HG02763 (cell line): ENCODE results near the gene CHRNB1.
"Not testable (repeated sequence)": the region's sequence is repeated elsewhere in the genome, so short reads cannot be mapped to it uniquely, and the experiment has no call there.

ENCODE experiments used
- ATAC-seq: cut with Tn5 transposase; IDR thresholded peaks from one replicate; pipeline ENCODE4 v1.9.1; 2021; ENCODE audit warnings: mild to moderate bottlenecking, moderate library complexity; ENCODE audit not compliant: unreplicated experiment

CHRNB1 gene

DNA sequence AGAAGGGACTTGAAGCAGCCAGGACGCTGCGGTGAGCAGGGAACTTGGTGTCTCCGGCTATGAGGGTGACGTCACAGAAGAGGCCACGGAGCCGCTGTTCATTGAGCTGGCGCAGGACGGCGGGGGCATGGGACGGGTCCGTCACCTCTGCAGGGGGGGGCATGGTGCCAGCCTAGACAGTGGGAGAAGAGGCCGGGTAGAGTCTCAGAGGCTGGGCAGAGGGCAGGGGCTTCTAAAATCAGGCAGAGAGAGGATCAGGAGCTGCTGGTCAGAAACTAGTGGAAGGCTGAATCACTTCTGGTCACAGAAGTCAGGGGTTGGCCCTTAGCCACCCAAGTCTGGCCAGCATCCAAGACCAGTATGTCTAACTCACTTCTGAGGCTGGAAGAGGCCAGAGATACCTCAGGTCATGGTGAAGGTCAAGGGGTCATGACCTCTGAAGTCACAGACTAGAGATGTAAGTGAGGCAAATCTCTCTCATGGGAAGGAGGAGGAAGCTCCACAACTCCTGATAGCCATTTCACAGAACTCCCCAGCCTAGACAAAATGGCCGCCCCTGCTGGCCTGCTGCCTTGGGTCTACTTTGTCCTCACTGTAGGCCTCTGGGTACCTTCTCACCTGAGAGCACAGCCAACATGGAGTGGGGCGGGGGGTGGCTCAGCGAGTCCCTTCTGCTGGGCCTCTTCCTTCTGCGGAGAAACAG lies 21.9 kb downstream of the CHRNB1 start:
- ATAC-seq = no peak

DNA sequence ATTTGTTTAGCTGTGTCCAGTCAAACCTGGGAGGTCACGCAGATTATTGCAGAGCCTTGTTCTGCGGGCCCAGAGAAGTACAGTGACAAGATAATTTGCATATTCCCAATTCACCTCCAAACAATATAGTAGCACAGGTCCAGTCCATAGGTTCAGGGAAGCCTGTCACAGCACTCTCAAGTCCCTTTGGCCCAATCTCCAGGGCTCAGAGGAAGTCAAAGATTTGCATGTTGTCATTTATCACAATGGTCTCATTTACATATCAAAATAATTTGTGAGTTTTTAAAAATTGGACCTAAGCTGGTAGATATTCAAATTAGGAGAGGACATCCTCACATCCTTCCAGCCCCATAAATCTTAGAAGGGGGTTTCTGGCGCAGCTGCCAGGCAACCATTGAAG lies 22.6 kb downstream of the CHRNB1 start:
- no peak for ATAC-seq

DNA sequence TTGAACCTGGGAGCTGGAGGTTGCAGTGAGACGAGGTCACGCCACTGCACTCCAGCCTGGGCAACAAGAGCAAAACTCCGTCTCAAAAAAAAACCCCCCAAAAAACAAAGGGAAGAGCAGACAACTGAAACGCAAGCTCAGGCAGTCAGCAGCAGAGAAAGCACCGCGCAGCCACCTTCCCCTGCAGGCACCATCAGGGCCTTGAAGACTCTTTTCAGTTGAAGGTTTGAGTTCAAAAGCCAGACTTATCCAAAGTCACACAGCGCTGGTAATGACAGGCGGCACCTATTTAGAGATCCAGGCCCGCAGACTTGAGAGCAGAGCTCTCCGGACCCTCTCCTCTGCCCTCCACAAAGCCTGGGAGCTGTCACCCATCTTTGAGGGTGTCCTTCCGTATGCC lies 23.4 kb downstream of the CHRNB1 start:
- no peak for ATAC-seq

GRCh38 chr17:7468804-7469389 lies 24.0 kb downstream of the CHRNB1 start:
- no peak for ATAC-seq

DNA sequence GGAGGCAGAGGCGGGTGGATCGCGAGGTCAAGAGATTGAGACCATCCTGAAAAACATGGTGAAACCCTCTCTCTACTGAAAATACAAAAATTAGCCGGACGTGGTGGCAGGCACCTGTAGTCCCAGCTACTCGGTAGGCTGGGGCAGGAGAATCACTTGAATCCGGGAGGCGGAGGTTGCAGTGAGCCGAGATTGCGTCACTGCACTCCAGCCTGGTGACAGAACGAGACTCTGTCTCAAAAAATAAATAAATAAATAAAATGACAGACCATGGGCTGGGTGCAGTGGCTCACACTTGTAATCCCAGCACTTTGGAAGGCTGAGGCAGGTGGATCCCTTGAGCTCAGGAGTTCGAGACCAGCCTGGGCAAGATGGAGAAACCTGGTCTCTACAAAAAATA lies 25.0 kb downstream of the CHRNB1 start:
- ATAC-seq = not testable (repeated sequence)

DNA sequence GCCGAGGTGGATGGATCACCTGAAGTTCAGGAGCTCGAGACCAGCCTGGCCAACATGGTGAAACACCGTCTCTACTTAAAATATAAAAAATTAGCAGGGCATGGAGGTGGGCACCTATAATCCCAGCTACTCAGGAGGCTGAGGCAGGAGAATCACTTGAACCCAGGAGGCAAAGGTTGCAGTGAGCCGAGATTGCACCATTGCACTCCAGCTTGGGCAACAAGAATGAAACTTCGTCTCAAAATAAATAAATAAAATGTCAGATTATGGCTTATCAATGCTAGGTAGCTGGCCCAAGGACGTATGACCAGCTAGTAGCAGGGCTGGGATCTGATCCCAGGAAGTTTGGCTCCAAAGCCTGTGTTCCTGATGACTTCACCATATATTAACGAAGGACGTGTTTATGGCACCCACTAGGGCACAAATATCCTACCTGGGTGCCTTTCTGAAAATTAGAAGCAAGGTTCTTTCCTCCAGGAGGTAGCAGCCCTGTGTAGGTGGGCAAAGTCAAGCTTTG lies 25.7 kb downstream of the CHRNB1 start:
- ATAC-seq = not testable (repeated sequence)

DNA sequence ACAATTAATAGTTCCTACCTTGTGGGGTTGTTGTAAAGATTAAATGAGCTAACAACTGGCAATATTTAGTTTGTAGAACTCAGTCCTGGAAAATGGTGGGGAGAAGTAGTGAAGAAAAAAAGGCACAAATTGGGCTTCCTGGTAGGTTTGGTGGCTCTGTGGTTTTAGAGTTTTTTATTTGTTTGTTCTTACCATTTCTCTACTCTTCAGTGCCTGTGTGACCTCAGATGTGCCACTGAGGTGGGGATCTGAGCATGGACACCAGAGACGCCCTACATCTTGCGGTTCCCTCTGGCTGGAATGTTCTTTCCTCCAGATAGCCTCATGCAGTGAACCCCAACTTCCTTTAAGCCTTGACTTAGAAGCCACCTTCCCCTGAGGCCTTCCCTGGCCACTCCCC lies 26.9 kb downstream of the CHRNB1 start:
- ATAC-seq = no peak

GRCh38 chr17:7474767-7475166 lies 29.9 kb downstream of the CHRNB1 start:
- not testable (repeated sequence) for ATAC-seq

DNA sequence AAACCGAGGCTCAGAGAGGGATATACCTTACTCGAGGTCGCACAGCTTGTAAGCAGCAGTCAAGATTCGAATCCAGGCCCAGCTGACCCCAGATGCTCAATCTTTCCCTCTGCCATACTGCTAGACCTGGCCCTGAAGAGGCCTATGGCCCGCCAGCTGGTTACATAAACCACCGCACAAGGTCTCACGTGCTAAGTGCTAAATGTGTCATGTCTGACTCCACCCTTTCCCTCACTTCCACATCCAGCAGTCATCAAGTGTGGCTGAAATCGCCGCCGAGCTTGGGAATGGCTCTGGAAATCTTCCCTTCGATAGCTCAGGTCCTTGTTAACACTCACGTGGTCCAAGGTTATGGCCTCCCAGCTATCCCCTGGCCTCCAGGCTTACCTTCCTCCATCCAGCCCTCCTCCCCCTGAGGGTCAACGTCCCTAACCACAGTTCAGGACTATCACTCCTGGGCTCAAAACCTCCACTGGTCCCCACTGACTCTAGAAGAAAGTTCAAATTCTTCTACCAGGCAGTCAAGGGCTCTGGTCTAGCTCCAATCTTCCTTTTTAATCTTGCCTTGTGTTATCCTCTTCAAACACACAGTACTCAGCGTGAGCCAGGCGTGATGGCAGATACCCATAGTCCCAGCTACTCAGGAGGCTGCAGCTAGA lies 31.0 kb downstream of the CHRNB1 start:
- ATAC-seq = no peak

DNA sequence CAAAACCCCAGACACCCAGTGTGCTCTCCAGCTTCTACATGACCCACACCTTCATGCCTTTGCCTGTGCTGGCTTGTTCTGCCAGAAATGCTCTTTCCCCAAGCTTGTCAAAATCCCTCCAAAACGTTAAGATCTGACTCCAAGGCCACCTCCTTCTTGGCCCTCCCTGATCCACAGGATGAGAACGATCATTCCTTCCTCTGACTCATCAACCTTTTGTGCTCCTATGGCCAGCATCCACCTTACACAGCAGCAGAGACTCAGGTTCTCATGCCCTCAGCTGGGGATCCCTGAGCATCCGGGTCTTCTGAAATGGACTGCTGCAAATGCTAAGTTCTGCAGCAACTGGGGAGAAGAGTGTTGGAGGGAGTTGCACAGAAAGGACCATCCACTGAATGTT lies 31.6 kb downstream of the CHRNB1 start:
- no peak for ATAC-seq

DNA sequence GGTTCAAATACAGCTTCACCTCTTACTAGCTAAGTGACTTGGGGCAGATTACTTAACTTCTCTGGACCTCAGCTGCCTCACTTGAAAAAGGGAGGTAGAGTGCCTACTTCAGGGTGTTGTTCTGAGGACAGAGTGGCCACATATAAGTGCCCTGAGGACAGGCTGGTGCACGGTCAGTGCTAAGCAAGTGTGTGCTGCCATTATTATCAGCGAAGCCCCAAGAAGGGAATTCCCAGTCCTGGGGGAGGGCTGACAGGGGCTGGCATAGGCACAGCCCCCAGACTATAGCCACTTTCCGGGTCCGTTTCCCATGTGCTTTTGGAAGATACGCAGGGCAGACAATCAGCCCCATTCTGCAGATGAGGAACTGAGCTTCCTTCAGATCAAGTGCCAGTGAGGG lies 32.1 kb downstream of the CHRNB1 start:
- no peak for ATAC-seq

DNA sequence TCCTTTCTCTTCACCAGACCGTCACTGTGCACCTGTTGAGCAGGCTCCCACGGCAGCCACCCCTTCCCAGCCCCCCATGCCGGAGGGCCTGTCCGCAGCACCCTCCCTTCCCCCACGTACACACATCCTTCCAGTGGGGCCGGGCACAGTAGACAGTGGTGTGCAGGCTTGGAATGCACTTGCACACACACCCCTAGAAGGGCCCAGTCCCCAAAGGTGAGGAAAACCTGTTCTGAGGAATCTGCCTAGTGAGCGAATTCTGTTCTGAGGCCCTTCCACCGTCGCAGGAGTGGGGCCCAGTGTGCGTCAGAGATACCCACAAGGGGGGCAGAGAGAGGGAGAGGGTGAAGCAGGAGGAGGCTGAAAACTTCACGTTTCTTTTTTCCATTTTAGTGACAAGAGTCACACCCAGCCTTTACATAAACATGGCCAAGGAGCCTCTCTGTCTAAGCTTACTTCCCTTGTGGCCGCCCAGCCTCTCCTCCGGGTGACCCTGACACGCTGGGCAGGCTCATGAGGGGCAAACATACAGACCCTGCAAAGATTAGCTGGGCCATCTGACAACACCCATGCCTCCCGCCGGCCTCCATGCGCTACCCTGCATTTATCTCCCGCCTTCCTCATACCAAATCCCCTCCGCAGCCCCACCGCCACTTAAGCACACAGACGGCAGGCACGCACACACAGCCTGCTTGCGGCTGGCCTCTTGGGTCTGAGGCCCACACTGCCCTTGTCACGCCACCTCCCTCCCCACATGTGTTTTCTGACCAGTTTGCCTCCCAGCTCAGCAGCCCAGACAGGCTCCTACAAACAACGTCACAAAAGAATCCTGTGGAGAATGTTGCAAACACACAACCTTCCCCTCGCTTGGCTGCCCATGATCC lies 32.8 kb downstream of the CHRNB1 start:
- ATAC-seq = no peak

DNA sequence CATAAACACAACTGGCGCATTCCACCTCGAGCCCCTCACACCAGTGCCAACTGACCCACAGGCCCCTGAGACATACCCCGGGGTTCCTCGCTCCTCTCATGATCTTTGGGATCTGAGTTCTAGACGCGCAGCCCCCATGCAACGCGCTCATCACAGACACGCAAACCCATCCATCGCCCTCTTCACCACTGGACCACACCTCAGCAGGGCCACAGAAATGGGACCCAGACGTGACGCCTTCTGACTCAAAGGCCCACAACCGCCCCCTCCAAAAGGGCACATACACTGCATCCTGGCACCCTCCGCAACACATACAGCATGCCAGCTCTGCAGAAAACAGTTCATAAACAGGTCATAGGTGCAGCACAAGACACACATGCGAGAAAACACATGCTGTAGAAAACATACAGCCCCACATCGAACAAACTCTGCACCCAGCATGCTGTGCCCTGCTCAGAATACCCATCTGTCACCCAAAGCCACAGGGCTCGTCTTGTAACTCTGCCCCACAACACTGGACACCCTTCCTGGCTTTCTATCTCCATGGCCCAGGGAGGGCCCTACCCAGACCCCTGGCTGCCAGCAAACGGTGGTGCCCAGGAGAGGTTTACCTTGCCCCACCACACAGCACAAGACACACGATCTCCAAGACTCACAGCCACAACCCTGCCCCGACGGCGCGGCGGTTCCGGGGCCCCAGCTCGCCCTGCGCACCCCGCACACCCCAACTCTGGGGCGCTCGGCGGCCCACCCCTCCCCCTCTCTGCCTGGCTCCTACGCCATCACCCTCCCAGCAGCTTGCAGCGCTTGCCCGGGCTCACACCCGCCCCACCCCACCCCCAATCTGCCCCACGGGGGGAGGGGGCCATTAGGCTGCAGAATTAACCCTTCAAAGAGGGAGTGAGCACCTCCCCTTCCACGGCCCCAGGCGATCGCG lies 33.7 kb downstream of the CHRNB1 start:
- no peak for ATAC-seq

DNA sequence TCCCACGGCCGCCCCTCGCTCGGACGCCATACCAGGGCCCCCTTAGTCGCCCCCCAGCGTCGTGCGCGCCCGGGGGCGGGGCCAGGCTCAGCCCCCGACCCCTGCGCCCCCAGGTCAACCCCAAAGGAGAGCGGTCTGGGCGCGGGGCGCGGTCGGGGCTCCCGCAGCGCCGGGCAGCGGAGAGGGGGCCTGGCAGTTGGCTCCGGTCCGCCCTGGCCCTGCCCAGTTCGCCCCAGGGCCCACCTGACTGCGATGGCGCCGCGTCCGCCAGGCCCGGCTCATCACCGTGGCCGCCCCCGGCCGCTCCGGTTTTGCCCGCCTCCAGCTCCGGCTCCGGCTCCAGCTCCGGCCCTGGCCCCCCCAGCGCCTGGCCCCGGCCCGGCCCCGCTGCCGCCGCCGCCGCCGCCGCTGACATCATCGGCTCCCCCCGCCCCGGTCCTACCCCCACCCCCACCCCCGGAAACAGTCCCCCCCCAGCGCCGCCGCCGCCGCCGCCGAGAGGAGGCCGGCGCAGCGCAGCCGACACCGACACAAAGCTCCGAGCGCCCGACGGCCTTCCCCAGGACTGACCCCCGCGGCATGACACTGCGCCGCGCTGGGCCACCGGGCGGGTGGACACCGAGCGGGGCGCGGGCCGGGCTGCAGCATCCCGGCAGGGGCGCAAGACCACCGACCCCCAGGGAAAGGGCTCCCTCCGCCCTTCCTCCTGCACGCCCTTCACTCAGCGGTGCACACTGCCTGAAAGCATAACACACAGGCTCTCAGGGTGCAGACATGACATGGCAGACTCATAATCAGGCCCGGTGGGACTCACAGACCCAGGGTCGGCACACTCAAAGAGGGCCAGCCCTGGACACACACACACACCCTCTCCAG lies 34.6 kb downstream of the CHRNB1 start, which contains the start of gene ZBTB4:
TSS of gene ZBTB4 (minus strand) at position 419 of the 876 bp plus-strand sequence. CDS start 12,830 bp downstream, outside the sequence.
- no peak for ATAC-seq

GRCh38 chr17:7480089-7480384 lies 35.2 kb downstream of the CHRNB1 start:
- ATAC-seq = no peak

DNA sequence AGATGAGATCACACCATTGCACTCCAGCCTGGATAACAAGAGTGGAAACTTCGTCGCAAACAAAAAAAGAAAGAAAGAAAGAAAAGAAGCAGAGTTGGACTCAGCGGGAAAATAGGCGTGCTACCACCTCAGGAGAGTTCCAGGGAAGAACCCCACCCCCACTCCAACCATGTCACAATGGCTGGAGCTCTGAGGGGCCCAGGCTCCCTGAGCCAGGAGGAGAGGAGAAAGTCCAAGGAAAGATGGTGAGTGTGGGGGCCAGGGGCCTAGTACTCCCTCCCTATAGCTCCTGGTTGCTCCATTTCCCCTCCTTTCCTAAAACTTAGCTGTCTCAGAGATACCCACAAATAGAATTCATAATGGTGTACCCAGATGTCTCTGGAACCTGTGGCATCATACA lies 36.4 kb downstream of the CHRNB1 start, which contains the start of gene SLC35G6:
TSS of gene SLC35G6 (plus strand) at position 172 of the 400 bp plus-strand sequence. CDS start at position 243, 71 bp downstream.
- not testable (repeated sequence) for ATAC-seq

DNA sequence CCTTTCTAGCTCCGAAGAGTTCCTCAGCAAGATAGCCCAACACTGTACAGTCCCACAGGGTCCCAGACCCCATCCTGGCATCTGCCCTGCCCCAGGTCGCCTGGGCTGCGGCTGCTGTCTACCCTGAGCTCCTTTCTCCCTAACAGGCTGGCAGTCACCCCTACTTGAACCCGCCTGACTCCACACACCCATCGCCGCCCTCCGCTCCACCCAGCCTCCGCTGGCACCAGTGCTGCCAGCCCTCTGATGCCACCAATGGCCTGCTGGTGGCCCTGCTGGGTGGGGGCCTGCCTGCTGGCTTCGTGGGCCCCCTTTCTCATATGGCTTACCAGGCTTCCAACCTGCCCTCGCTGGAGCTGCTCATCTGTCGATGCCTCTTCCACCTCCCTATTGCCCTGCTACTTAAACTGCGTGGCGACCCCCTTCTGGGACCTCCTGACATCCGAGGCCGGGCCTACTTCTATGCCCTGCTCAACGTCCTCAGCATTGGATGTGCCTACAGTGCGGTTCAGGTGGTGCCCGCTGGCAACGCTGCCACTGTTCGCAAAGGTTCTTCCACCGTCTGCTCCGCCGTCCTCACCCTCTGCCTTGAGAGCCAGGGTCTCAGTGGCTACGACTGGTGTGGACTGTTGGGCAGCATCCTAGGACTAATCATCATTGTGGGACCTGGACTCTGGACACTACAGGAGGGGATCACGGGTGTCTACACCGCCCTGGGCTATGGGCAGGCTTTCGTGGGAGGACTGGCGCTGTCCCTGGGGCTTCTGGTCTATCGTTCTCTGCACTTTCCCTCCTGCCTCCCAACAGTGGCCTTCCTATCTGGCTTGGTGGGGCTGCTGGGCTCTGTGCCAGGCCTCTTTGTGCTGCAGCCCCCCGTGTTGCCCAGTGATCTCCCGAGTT lies 37.2 kb downstream of the CHRNB1 start:
- ATAC-seq = not testable (repeated sequence)

DNA sequence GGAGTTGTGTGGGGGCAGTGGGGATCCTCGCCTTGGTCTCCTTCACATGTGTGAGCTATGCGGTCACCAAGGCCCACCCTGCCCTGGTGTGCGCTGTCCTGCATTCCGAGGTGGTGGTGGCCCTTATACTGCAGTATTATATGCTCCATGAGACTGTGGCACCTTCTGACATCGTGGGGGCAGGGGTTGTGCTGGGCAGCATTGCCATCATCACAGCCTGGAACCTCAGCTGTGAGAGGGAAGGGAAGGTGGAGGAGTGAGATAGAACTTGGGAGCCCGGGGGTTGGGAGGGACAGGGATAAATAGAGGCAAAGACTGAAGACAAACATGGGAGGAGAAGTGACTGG lies 37.9 kb downstream of the CHRNB1 start:
- not testable (repeated sequence) for ATAC-seq
